Panc1 (cell line): ENCODE data around the gene LGALS4. TPM values are rescaled to one million over a fixed set of nuclear protein-coding genes. Genes with fewer than 3 reads are reported as not detected.
"Not testable (repeated sequence)": the region's sequence is repeated elsewhere in the genome, so short reads cannot be mapped to it uniquely, and the experiment has no call there.

ENCODE experiments used
- ATAC-seq: fragments of 200-7000 bp; cut with Tn5 transposase; 2 replicates; pipeline ENCODE4 v1.9.1; 2020; ENCODE audit warnings: mild to moderate bottlenecking, moderate library complexity
- BruUV-seq: library from RNA; stranded (reverse); fragments of 400-500 nt; replicated peaks from 2 replicates; lab custom pipeline; 2021; lab: Mats Ljungman, UMichigan
- CTCF ChIA-PET: fragments of 300-600 bp; sonication (Branson Sonifier 250); formaldehyde crosslinking; loops from one replicate; lab custom pipeline; 2022; ENCODE audit warnings: antibody characterized with exemption; lab: Charles Lee
- POLR2A ChIA-PET: fragments of 300-600 bp; sonication (Branson Sonifier 250); formaldehyde crosslinking; loops from one replicate; lab custom pipeline; 2022; ENCODE audit warnings: antibody characterized with exemption; lab: Charles Lee
- DNase-seq: peaks from one replicate; pipeline ENCODE4 v3.0.0-alpha.2; 2010; ENCODE audit warnings: low read depth, low spot score
- H3K27ac ChIP-seq: 2 replicates; pipeline ENCODE4 v1.5.1; 2011; ENCODE audit warnings: mild to moderate bottlenecking, low read length, inconsistent platforms
- H3K27me3 ChIP-seq: fragments of 200-500 bp; sonication (Bioruptor generic); 2 replicates; pipeline ENCODE4 v1.6.0; 2014; ENCODE audit warnings: low read length, inconsistent platforms; ENCODE audit not compliant: control insufficient read depth, insufficient read depth
- H3K36me3 ChIP-seq: fragments of 200-500 bp; sonication (Bioruptor generic); 2 replicates; pipeline ENCODE4 v1.5.1; 2014; ENCODE audit warnings: inconsistent platforms, mild to moderate bottlenecking, low read length, moderate library complexity; ENCODE audit not compliant: control insufficient read depth, insufficient read depth
- H3K4me1 ChIP-seq: 2 replicates; pipeline ENCODE4 v1.5.1; 2011; ENCODE audit warnings: inconsistent platforms, mild to moderate bottlenecking, low read length, moderate library complexity; ENCODE audit not compliant: control insufficient read depth, insufficient read depth
- H3K4me3 ChIP-seq, 2 experiments: 2 replicates each; pipeline ENCODE4 v1.5.1; 2011 to 2012; ENCODE audit warnings: low read depth in 2 of 2, low read length in 2 of 2, mild to moderate bottlenecking in 2 of 2, inconsistent platforms in 1 of 2, moderate library complexity in 1 of 2
- H3K9me3 ChIP-seq: fragments of 200-500 bp; sonication (Bioruptor generic); 2 replicates; pipeline ENCODE4 v1.5.1; 2014; ENCODE audit warnings: low read depth, mild to moderate bottlenecking, inconsistent platforms, low read length, moderate library complexity; ENCODE audit not compliant: control insufficient read depth, insufficient read depth
- CTCF ChIP-seq: fragments of 450-650 bp; IDR thresholded peaks from 2 replicates; pipeline ENCODE4 v1.5.1; 2017; ENCODE audit warnings: mild to moderate bottlenecking
- POLR2AphosphoS5 ChIP-seq: IDR thresholded peaks from 2 replicates; pipeline ENCODE4 v1.6.1; 2012; ENCODE audit warnings: mild to moderate bottlenecking, low read depth, low read length, moderate library complexity
- REST ChIP-seq, 2 experiments: IDR thresholded peaks; 2 replicates each; pipeline ENCODE4 v1.6.1; 2011 to 2012; ENCODE audit warnings: low read depth in 2 of 2, control low read depth in 1 of 2, low read length in 1 of 2, mild to moderate bottlenecking in 1 of 2, moderate library complexity in 1 of 2; ENCODE audit not compliant: insufficient read depth in 1 of 2
- SIN3A ChIP-seq: IDR thresholded peaks from 2 replicates; pipeline ENCODE4 v1.6.1; 2012; ENCODE audit warnings: low read depth, mild to moderate bottlenecking, low read length, moderate library complexity, borderline replicate concordance; ENCODE audit not compliant: insufficient read depth
- TCF7L2 ChIP-seq: IDR thresholded peaks from 2 replicates; pipeline ENCODE4 v1.6.1; 2011; ENCODE audit warnings: mild to moderate bottlenecking, low read depth, low read length, inconsistent platforms
- in situ Hi-C: cut with HindIII; loops from 2 replicates; pipeline ENCODE4 v1.10.0; 2016; ENCODE audit warnings: low sequenced_read_pairs, low pct_unique_long_range_greater_than_20kb
- intact Hi-C: fragments of 100-400 bp; cut with micrococcal nuclease; formaldehyde crosslinking; loops from one replicate; pipeline ENCODE4 v1.10.0; 2022; ENCODE audit not compliant: unreplicated experiment
- total RNA-seq: library from RNA; stranded (reverse); gene quantifications from one replicate; pipeline ENCODE4 v1.2.1, GENCODE V29; 2021; ENCODE audit not compliant: unreplicated experiment

Gene LGALS4
- total RNA-seq, 1 experiment from 2014 or later: 3.9 TPM

- POLR2A ChIA-PET: interaction anchor here (0.9 kb wide), 1 partner anchor 50 kb away, joined by 4 read pairs; no protein-coding TSS in a partner anchor
- intact Hi-C loops: no loop called here
- CTCF ChIA-PET: no interaction called here
- no TSS peak for BruUV-seq
- Histone ChIP-seq H3K4me1 (peaks cover 17% of the 10 kb centered on the region), H3K9me3 (no peaks in the 10 kb centered on the region), H3K27ac (peak overlapping the region; percentile 2; the same call in 1 of the 2 replicates), H3K27me3 (no peaks in the 10 kb centered on the region), H3K36me3 (peaks cover 16% of the 10 kb centered on the region; the same call in 1 of the 2 replicates), H3K4me3 (no peak overlapping the region)
- no peak for DNase-seq
- in situ Hi-C loops: no loop called here
- no peak for ATAC-seq
- TF ChIP-seq CTCF (no peak), SIN3A (no peak), REST (IDR thresholded peaks at IDR 0.05; ENCODE audit: insufficient read depth in 1 of 2, low read depth in 2 of 2, low read length in 1 of 2) (no peak), POLR2AphosphoS5 (peak; percentile 65; the same call in 1 of the 2 replicates), TCF7L2 (no peak)
Measured at GRCh38 chr19:38826856-38827551, 14.3 kb upstream of the LGALS4 start.

- ATAC-seq, H3K27ac ChIP-seq, BruUV-seq, H3K27me3 ChIP-seq, in situ Hi-C loops, H3K4me3 ChIP-seq, DNase-seq, intact Hi-C loops, H3K9me3 ChIP-seq: not testable (repeated sequence)
- ChIA-PET POLR2A (interaction anchor here (0.6 kb wide), 1 partner anchor 38 kb away, joined by 13 read pairs; no protein-coding TSS in a partner anchor), CTCF (interaction anchor here (0.6 kb wide), 1 partner anchor 61 kb away, joined by 3 read pairs; no protein-coding TSS in a partner anchor)
- peaks cover 12% of the 10 kb centered on the region for H3K4me1 ChIP-seq
- H3K36me3 ChIP-seq: peaks cover 16% of the 10 kb centered on the region; the same call in 1 of the 2 replicates
- peak; percentile 16; the same call in 1 of the 2 replicates for TF ChIP-seq POLR2AphosphoS5
Measured at GRCh38 chr19:38825936-38826335, 13.2 kb upstream of the LGALS4 start.

GRCh38 chr19:38821230-38821825 lies 8.6 kb upstream of the LGALS4 start:
- peak; percentile 18; the same call in 1 of the 2 replicates for ATAC-seq
- peaks cover 13% of the 10 kb centered on the region; the same call in 1 of the 2 replicates for H3K36me3 ChIP-seq
- H3K27ac ChIP-seq, intact Hi-C loops, H3K9me3 ChIP-seq, H3K4me1 ChIP-seq, CTCF ChIA-PET, H3K27me3 ChIP-seq, BruUV-seq, in situ Hi-C loops, H3K4me3 ChIP-seq, DNase-seq: not testable (repeated sequence)
- POLR2A ChIA-PET: interaction anchor here (0.6 to 1.9 kb wide), 3 partner anchors 9 to 434 kb away, joined by 3 to 10 read pairs (median 3); partner anchors contain the start of gene ECH1
